PFSK-1 (cell line): ENCODE measurements around the gene FBXO45.

Source experiments
- FOXP2 ChIP-seq: optimal IDR thresholded peaks from 2 replicates; pipeline ENCODE3; 2011; ENCODE audit warnings: borderline replicate concordance, control low read depth, inconsistent platforms; ENCODE audit not compliant: insufficient read depth; ENCODE audit errors: extremely low read length, extremely low read depth
- POLR2AphosphoS5 ChIP-seq: IDR thresholded peaks from 2 replicates; pipeline ENCODE4 v1.6.1; 2012; ENCODE audit warnings: low read depth, mild to moderate bottlenecking, control low read depth, low read length, moderate library complexity
- REST ChIP-seq, 2 experiments: IDR thresholded peaks; 2 replicates each; pipeline versions ENCODE4 v1.6.1 to v1.8.0; 2011 to 2012; ENCODE audit warnings: low read depth in 2 of 2, low read length in 2 of 2, control low read depth in 1 of 2, inconsistent platforms in 1 of 2, mild to moderate bottlenecking in 1 of 2, moderate library complexity in 1 of 2; ENCODE audit not compliant: insufficient read depth in 1 of 2
- SIN3A ChIP-seq: IDR thresholded peaks from 2 replicates; pipeline ENCODE4 v1.6.1; 2012; ENCODE audit warnings: mild to moderate bottlenecking, low read length, moderate library complexity, borderline replicate concordance; ENCODE audit not compliant: insufficient read depth
- TAF1 ChIP-seq: IDR thresholded peaks from 2 replicates; pipeline ENCODE4 v1.6.1; 2012; ENCODE audit warnings: low read length, control low read depth, borderline replicate concordance; ENCODE audit not compliant: insufficient read depth

- TF ChIP-seq TAF1 (no peak), POLR2AphosphoS5 (no peak), SIN3A (no peak), REST (IDR thresholded peaks at IDR 0.05; ENCODE audit: insufficient read depth in 1 of 2, low read depth in 2 of 2, low read length in 2 of 2) (no peak), FOXP2 (no peak)
Measured at GRCh38 chr3:196546537-196546936, 21.9 kb upstream of the FBXO45 start.
